Ectodermal cell (in vitro differentiated cells): Measurements from ENCODE around the gene SCGB1D1.

ENCODE experiments used
- H3K27ac ChIP-seq: 2 replicates; pipeline ENCODE4 v1.7.0; 2013; ENCODE audit warnings: mild to moderate bottlenecking, low read depth, low read length; ENCODE audit not compliant: insufficient read depth, poor library complexity, severe bottlenecking
- H3K27me3 ChIP-seq: 2 replicates; pipeline ENCODE4 v1.7.0; 2013; ENCODE audit warnings: mild to moderate bottlenecking, low read length; ENCODE audit not compliant: insufficient read depth, control insufficient read depth, poor library complexity, severe bottlenecking
- H3K36me3 ChIP-seq: one replicate; pipeline ENCODE4 v1.7.0; 2013; ENCODE audit warnings: low read length; ENCODE audit not compliant: control insufficient read depth, insufficient read depth
- H3K4me1 ChIP-seq: one replicate; pipeline ENCODE4 v1.7.0; 2013; ENCODE audit warnings: low read length; ENCODE audit not compliant: control insufficient read depth, insufficient read depth
- H3K4me3 ChIP-seq: 2 replicates; pipeline ENCODE4 v1.7.0; 2013; ENCODE audit warnings: low read depth, low read length, control low read depth; ENCODE audit not compliant: insufficient read depth
- H3K9me3 ChIP-seq: 2 replicates; pipeline ENCODE4 v1.7.0; 2013; ENCODE audit warnings: mild to moderate bottlenecking, low read length, moderate library complexity; ENCODE audit not compliant: control insufficient read depth
- WGBS, 2 experiments: methylation state at CpG; one replicate each; pipeline ENCODE4 v1.1.7; 2013; ENCODE audit warnings: missing lambda C conversion rate in 2 of 2; 5-methylcytosine and 5-hydroxymethylcytosine counted together

Gene SCGB1D1

DNA sequence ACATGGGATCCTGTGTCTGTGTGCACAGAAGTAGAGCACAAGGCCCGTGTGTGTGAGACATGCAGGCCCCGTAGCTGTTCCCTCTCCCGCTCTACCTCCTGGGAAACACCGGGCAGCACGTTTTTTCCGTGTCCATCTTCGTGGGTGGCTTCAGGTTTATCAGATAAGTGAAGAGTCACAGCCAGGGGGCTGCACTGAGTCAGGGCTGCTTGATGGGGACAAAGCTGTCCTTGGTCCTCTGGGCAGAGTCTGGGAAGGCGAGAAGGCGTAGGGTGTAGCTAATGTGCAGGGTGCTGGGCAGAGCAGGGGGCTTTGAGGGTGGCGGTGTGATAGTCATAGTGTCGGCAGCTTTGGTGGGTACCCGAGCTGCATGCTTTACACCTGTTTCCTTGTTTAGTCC, 42.5 kb upstream of the SCGB1D1 start:
- Histone ChIP-seq H3K27me3 (no peaks in the 10 kb centered on the region), H3K36me3 (peaks cover 74% of the 10 kb centered on the region), H3K9me3 (no peaks in the 10 kb centered on the region), H3K4me3 (no peak overlapping the region), H3K27ac (no peak overlapping the region), H3K4me1 (no peaks in the 10 kb centered on the region)
- WGBS, 2 experiments, result 93 to 94% methylated on average over 12 of the region's 12 CpGs

DNA sequence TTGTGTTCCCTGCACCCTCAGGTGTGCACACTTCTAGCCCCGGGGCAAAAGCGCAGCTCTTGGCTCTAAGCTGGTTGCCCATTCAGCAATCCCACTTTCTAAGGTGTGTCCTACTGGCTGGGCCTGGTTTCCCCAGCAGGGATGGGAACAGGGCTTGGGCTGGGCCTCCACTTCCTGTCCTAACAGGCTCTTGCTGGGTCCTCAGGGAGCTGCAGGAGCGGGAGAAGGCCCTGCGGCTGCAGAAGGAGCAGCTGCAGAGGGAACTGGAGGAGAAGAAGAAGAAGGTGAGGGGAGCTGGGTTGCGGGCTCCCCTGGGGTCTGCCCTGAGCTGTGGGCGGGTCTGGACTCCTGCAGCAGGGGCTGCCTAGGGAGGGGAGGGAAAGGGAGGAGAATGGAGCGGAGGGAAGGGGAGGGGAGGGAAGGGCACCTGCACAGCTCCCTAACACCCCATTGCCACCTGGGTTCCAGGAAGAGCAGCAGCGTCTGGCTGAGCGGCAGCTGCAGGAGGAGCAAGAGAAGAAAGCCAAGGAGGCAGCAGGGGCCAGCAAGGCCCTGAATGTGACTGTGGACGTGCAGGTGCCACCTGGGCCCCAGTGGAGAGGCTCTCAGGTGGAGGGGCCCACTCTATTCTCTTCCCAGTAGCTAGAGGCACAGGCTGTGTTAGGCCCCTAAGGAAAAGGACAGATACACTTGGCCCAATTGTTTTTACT, 41.6 kb upstream of the SCGB1D1 start:
- Histone ChIP-seq H3K27me3 (no peaks in the 10 kb centered on the region), H3K4me3 (no peak overlapping the region), H3K4me1 (no peaks in the 10 kb centered on the region), H3K9me3 (no peaks in the 10 kb centered on the region), H3K36me3 (peaks cover 80% of the 10 kb centered on the region), H3K27ac (no peak overlapping the region)
- WGBS, 2 experiments, result 91 to 94% methylated on average over 10 of the region's 10 CpGs

DNA sequence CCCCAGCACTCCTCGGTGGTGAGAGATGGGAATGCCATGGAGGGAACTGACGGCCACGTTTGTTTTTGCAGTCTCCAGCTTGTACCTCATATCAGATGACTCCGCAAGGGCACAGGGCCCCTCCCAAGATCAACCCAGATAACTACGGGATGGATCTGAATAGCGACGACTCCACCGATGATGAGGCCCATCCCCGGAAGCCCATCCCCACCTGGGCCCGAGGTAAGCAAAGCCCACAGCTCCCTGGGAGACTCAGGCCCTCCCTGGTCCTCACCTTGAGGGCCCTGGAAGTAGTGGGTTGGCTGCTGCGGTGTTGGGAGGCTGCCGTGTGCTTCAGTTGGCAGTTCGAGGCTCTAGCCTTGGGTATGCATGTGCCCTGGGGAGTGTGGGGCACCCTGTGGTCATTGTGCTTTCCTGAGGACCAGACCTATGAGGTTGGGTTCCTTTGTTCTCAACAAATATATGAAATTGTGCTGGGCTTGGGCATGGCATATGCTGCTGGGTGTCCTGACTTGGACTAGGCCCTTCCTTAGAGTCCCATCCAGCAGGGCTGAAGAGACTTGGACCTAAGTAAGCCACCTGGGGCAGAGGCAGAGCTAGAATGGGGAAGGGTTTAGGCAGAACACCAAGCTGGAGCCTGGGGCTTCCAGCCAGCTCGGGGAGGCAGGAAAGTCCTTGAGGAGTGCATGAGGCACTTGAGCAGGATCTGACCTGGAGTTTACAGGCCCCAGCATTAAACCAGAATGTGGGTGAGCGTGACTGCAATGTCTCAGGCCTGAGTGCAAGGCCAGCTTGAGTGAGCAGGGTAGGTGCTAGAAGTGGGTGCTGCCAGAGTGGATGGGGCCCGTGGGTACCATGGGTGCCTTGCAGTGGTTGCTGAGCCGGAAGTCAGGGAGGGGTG, 39.8 kb upstream of the SCGB1D1 start:
- Histone ChIP-seq H3K27me3 (no peaks in the 10 kb centered on the region), H3K9me3 (no peaks in the 10 kb centered on the region), H3K4me1 (no peaks in the 10 kb centered on the region), H3K27ac (no peak overlapping the region), H3K36me3 (peaks cover 73% of the 10 kb centered on the region), H3K4me3 (no peak overlapping the region)
- 95% methylated on average over 17 of the region's 17 CpGs for WGBS, 2 experiments

DNA sequence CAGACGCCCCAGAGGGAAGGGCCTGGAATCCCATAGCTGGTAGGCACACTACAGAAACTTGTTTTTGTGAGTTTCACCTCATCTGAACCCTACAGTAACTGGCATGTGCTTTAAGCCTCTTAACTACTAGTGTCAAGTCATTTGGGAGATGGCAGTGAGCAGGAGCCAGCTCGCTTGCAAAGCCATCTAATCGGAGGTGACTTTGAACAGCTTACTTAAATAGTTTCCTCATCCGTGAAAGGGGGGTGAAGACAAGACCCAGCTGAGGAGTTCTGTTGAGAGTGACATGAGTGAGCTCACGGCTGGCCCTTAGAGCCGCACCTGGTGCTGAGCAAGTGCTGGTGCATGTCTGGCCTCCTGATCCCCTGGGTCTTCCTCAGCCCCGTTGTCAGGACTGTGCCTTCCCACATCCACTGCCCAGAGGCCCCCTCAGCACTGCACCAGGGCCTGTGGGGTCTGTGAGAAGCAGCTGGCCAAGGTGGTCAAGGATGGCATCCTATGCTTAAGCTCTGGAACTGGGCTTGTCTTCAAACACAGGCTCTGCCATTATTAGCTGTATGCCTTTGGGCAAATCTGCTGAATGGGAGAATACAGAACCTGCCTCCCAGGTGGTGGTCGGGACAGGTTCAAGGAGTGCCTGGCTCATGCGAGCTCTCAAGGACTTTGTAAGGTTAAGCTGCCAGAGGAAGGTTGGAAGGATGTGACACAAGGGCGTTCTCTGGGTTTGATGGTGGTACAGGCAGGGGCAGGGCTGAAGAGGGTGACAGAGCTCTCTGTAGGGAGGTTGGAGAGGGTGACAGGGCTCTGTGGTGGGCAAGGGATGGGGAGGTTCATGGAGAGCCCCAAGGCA, 38.9 kb upstream of the SCGB1D1 start:
- Histone ChIP-seq H3K9me3 (no peaks in the 10 kb centered on the region), H3K36me3 (peaks cover 65% of the 10 kb centered on the region), H3K4me1 (no peaks in the 10 kb centered on the region), H3K4me3 (no peak overlapping the region), H3K27me3 (no peaks in the 10 kb centered on the region), H3K27ac (no peak overlapping the region)
- WGBS, 2 experiments, result 93 to 94% methylated on average over 10 of the region's 10 CpGs

DNA sequence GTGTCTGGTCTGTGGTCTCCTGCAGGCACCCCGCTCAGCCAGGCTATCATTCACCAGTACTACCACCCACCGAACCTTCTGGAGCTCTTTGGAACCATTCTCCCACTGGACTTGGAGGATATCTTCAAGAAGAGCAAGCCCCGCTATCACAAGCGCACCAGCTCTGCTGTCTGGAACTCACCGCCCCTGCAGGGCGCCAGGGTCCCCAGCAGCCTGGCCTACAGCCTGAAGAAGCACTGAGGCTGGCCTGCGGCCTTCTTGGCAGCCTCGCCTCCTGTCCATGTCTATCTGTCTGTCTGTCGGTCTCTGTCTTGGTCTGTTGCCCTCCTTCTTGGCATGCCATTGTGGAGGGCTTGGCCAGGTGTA, 38.3 kb upstream of the SCGB1D1 start:
- Histone ChIP-seq H3K27ac (no peak overlapping the region), H3K27me3 (no peaks in the 10 kb centered on the region), H3K4me1 (no peaks in the 10 kb centered on the region), H3K4me3 (no peak overlapping the region), H3K9me3 (no peaks in the 10 kb centered on the region), H3K36me3 (peaks cover 59% of the 10 kb centered on the region)
- 96% methylated on average over 9 of the region's 9 CpGs for WGBS, 2 experiments

DNA sequence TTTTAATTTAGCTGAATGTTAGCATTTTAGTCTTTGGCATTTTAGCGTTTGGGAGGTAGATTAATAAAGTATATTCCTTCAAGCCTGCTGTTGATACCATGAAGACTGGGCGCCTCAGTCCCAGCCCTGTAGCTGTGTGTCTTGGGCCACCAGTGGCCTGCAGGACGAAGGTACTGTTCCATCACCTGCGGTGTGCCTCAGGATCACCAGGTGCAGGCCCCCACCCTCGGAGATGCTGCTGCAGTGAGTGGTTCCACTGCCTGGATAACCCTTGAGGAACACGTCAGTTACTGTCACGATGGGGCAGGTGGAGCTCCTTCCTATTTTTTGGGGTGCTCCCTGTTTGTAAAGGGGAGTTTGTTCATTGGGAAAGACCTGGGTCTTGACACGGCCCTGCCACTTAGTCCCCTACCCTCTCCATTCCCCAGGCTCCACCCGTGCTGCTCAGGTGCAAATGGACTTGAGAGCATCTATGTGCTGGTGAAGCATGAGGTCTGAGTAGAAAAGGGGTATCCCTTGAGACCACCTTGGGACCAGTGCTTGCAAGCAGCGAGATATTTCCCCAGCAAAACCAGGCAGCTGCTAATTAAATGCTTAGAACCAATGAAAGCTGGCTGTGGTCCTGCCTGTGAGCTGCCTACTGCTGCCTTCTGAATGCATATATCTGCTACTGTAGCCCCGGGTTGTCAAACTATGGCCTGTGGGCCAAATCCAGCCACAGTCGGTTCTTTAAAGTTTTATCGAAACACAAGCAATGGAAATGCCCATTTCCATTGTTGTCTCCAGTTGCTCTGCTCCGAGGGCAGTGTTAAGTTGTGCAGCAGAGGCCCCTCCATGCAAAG, 37.5 kb upstream of the SCGB1D1 start:
- Histone ChIP-seq H3K4me1 (no peaks in the 10 kb centered on the region), H3K27me3 (no peaks in the 10 kb centered on the region), H3K9me3 (no peaks in the 10 kb centered on the region), H3K27ac (no peak overlapping the region), H3K4me3 (no peak overlapping the region), H3K36me3 (peaks cover 52% of the 10 kb centered on the region)
- 94 to 96% methylated on average over 13 to 14 of the region's 14 CpGs for WGBS, 2 experiments

DNA sequence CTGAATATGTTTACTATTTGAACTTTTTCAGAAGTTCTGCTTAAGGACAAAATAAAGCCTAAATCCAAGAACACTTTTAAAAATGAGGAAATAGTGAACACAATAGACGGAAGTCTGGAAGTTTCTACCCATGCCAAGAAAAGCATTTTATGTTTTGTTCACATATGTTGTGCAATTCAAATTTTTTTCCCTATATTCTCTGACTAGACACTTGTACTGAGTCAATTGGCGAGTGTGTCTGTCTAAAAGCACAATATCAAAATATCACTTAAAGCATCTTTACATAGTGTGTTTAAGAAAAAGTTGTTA, 37.0 kb upstream of the SCGB1D1 start:
- 86 to 92% methylated on average over 2 of the region's 2 CpGs for WGBS, 2 experiments
- H3K36me3 ChIP-seq, result peaks cover 47% of the 10 kb centered on the region
- no peaks in the 10 kb centered on the region for H3K27me3 ChIP-seq
- H3K4me3 ChIP-seq, result no peak overlapping the region
- no peaks in the 10 kb centered on the region for H3K9me3 ChIP-seq
- no peak overlapping the region for H3K27ac ChIP-seq
- H3K4me1 ChIP-seq, result no peaks in the 10 kb centered on the region

DNA sequence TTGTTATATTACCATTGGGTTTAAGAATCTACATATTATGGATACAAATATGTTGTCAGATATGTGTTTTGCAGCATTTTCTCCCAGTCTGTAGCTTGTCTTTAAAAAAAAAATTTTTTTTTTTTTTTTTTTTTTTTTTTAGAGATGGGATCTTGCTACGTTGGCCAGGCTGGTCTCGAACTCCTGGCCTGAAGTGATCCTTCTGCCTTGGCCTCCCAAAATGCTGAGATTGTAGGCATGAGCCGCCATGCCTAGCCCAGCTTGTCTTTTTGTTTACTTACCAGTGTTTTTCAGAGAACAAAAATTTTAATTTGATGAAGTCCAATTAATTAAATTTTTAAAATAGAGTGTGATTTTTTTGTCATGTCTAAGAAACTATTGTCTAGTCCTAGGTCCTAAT, 36.4 kb upstream of the SCGB1D1 start:
- Histone ChIP-seq H3K36me3 (peaks cover 41% of the 10 kb centered on the region), H3K27me3 (no peaks in the 10 kb centered on the region), H3K9me3 (no peaks in the 10 kb centered on the region), H3K27ac (no peak overlapping the region), H3K4me3 (no peak overlapping the region), H3K4me1 (no peaks in the 10 kb centered on the region)
- 59 to 65% methylated on average over 3 of the region's 3 CpGs for WGBS, 2 experiments

DNA sequence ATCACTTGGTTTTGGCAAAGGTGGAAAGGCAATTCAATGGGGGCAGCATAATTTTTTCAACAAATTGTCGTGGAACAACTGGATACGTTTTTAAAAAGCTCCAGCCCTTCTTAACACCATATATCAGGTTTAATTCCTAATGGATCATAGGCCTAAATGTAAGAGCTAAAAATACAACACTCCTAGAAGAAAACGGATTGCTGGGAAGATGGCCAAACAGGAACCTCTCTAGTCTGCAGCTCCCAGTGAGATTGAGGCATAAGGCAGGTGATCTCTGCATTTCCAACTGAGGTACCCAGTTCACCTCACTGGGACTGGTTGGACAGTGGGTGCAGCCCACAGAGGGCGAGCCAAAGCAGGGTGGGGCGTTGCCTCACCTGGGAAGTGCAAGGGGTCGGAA, 32.4 kb upstream of the SCGB1D1 start:
- WGBS, 2 experiments, result 86 to 90% methylated on average over 6 of the region's 6 CpGs
- no peak overlapping the region for H3K27ac ChIP-seq
- H3K36me3 ChIP-seq, result peaks cover 8% of the 10 kb centered on the region
- H3K9me3 ChIP-seq, result no peaks in the 10 kb centered on the region
- no peaks in the 10 kb centered on the region for H3K4me1 ChIP-seq
- H3K4me3 ChIP-seq, result no peak overlapping the region
- H3K27me3 ChIP-seq, result no peaks in the 10 kb centered on the region
